ENCODE data around the gene LINGO1.

GRCh38 chr15:77624868-77625267, 7.8 kb downstream of the LINGO1 start:
- TF ChIP-seq, protein P1, sequence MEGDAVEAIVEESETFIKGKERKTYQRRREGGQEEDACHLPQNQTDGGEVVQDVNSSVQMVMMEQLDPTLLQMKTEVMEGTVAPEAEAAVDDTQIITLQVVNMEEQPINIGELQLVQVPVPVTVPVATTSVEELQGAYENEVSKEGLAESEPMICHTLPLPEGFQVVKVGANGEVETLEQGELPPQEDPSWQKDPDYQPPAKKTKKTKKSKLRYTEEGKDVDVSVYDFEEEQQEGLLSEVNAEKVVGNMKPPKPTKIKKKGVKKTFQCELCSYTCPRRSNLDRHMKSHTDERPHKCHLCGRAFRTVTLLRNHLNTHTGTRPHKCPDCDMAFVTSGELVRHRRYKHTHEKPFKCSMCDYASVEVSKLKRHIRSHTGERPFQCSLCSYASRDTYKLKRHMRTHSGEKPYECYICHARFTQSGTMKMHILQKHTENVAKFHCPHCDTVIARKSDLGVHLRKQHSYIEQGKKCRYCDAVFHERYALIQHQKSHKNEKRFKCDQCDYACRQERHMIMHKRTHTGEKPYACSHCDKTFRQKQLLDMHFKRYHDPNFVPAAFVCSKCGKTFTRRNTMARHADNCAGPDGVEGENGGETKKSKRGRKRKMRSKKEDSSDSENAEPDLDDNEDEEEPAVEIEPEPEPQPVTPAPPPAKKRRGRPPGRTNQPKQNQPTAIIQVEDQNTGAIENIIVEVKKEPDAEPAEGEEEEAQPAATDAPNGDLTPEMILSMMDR (IDR thresholded peaks at IDR 0.05): no peak
- no peak for TF ChIP-seq POLR2A (IDR thresholded peaks at IDR 0.05)

Data from adrenal gland (tissue), 5 donors.